Smooth muscle cell (in vitro differentiated cells): ENCODE data around the gene ZBTB45. TPM values are rescaled to one million over a fixed set of nuclear protein-coding genes. Genes with fewer than 3 reads are reported as not detected.
A peak's percentile ranks its signal among the peaks of the same experiment; 100 is the strongest.

Experiments
- DNase-seq: peaks from one replicate; lab custom pipeline; 2025; ENCODE audit not compliant: unreplicated experiment; lab: John Stamatoyannopoulos, UW
- H2AFZ ChIP-seq: fragments of 200-600 bp; sonication (generic); 2 replicates; pipeline ENCODE4 v1.6.0; 2016; ENCODE audit warnings: antibody characterized with exemption, low read depth, mild to moderate bottlenecking
- H3F3A ChIP-seq: fragments of 200-600 bp; sonication (generic); 2 replicates; pipeline ENCODE4 v1.6.0; 2017; ENCODE audit warnings: antibody characterized with exemption, low read depth
- H3K27ac ChIP-seq: fragments of 200-600 bp; sonication (generic); 2 replicates; pipeline ENCODE4 v1.5.1; 2016; ENCODE audit warnings: low read depth, mild to moderate bottlenecking
- H3K27me3 ChIP-seq: fragments of 200-600 bp; sonication (generic); 2 replicates; pipeline ENCODE4 v1.6.1; 2016; ENCODE audit warnings: low read depth, mild to moderate bottlenecking
- H3K36me3 ChIP-seq: fragments of 200-600 bp; sonication (generic); 2 replicates; pipeline ENCODE4 v1.5.1; 2016; ENCODE audit warnings: low read depth
- H3K4me1 ChIP-seq: fragments of 200-600 bp; sonication (generic); 2 replicates; pipeline ENCODE4 v1.5.1; 2016; ENCODE audit warnings: low read depth
- H3K4me2 ChIP-seq: fragments of 200-600 bp; sonication (generic); 2 replicates; pipeline ENCODE4 v1.6.0; 2016; ENCODE audit warnings: mild to moderate bottlenecking
- H3K4me3 ChIP-seq: fragments of 200-600 bp; sonication (generic); 2 replicates; pipeline ENCODE4 v1.5.1; 2016; ENCODE audit warnings: mild to moderate bottlenecking
- H3K79me2 ChIP-seq: fragments of 200-600 bp; sonication (generic); 2 replicates; pipeline ENCODE4 v1.6.0; 2016; ENCODE audit warnings: low read depth, mild to moderate bottlenecking
- H3K9ac ChIP-seq: fragments of 200-600 bp; sonication (generic); 2 replicates; pipeline ENCODE4 v1.6.0; 2016; ENCODE audit warnings: low read depth
- H3K9me3 ChIP-seq: fragments of 200-600 bp; sonication (generic); replicated peaks from 2 replicates; pipeline ENCODE4 v1.5.1; 2016; ENCODE audit warnings: low read depth
- H4K20me1 ChIP-seq: fragments of 200-600 bp; sonication (generic); 2 replicates; pipeline ENCODE4 v1.6.0; 2016; ENCODE audit warnings: low read depth
- WGBS: methylation state at CpG from one replicate; pipeline ENCODE4 v1.1.7; 2016; ENCODE audit warnings: low lambda C conversion rate; 5-methylcytosine and 5-hydroxymethylcytosine counted together
- polyA plus RNA-seq: library from polyadenylated mRNA; unstranded; fragments of >200 nt; fragmentation: Nextera tagmentation; extraction: Ambion mirVana; gene quantifications from 2 replicates; pipeline ENCODE4 v1.2.1, GENCODE V29; 2016
- total RNA-seq: library from RNA; depleted of rRNA; stranded (reverse); fragments of >200 nt; gene quantifications from 2 replicates; pipeline ENCODE4 v1.2.3, GENCODE V29; 2014
- TF ChIP-seq, protein P1 (sequence below): fragments of 200-600 bp; sonication (generic); IDR thresholded peaks from 2 replicates; pipeline ENCODE4 v1.5.1; 2017; ENCODE audit warnings: borderline replicate concordance, mild to moderate bottlenecking, antibody characterized with exemption; ENCODE audit not compliant: insufficient read depth, poor library complexity, severe bottlenecking

The ZBTB45 gene
- 5.1 and 8.7 TPM in 2 replicates for total RNA-seq
- 23.7 and 25.1 TPM in 2 replicates for polyA plus RNA-seq

DNA sequence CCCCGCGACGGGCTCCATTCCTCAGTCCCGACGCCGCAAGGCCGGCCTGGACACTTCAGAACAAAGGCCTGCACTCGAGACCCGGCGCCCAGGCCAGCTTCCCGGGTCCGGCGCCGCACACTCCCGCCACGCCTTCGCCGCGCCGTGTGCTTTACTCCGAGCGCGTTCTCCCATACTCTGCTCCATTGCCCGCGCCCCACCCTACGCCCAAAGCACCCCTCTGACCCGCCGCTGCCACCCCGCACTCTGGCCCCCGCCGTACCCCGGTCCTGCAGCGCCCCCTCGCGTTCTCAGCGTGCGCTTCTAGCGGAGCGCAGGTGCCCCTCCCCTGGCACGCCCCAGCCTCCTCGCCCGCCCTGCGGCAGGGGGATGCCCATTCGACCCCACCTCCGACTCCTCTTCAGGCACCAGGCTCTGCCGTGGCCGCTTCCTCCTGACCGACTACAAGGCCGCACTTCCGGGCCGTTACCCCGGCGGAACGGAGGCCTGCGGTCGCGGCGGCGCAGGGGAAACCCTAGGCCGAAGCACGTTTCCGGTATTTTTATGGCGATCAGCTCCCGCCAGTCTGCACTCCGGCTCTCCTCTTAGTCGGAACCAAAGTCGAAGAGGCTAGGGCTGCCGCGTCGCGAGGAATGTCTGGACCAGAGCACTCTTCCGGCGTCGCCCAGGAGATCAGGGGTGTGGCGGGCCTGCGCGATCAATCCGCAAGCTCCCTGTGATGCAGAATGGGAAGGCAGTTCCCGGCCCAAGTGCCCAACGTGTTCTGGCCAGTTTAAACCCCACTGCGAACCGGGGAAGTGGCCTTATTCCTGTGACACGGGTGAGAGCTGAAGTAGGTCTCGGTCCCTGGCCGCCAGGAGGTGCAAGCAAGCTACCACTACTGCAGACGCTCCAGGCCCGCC, at the start of gene ZBTB45:
Gene ZBTB45 (minus strand): TSS at position 456 of the 902 bp plus-strand sequence. CDS start 2,137 bp downstream, outside the sequence.
- H3K36me3 ChIP-seq = no peaks in the 10 kb centered on the region
- DNase-seq = peak; percentile 96
- H2AFZ ChIP-seq = peak within 1 kb of the TSS; percentile 64
- peak within 1 kb of the TSS; percentile 90 for H3K4me2 ChIP-seq
- peak within 1 kb of the TSS; percentile 85 for H3K9ac ChIP-seq
- no peaks in the 10 kb centered on the region for H3K27me3 ChIP-seq
- H3K79me2 ChIP-seq = peaks cover 42% of the 10 kb centered on the region
- peaks cover 4% of the 10 kb centered on the region for H4K20me1 ChIP-seq
- WGBS = under 1% methylated on average over 58 of the region's 87 CpGs
- no peaks in the 10 kb centered on the region for H3K9me3 ChIP-seq
- no peaks in the 10 kb centered on the region for H3F3A ChIP-seq
- H3K27ac ChIP-seq = peak within 1 kb of the TSS; percentile 82
- H3K4me3 ChIP-seq = peak within 1 kb of the TSS; percentile 65
- H3K4me1 ChIP-seq = peaks cover 10% of the 10 kb centered on the region
- TF ChIP-seq, protein P1, sequence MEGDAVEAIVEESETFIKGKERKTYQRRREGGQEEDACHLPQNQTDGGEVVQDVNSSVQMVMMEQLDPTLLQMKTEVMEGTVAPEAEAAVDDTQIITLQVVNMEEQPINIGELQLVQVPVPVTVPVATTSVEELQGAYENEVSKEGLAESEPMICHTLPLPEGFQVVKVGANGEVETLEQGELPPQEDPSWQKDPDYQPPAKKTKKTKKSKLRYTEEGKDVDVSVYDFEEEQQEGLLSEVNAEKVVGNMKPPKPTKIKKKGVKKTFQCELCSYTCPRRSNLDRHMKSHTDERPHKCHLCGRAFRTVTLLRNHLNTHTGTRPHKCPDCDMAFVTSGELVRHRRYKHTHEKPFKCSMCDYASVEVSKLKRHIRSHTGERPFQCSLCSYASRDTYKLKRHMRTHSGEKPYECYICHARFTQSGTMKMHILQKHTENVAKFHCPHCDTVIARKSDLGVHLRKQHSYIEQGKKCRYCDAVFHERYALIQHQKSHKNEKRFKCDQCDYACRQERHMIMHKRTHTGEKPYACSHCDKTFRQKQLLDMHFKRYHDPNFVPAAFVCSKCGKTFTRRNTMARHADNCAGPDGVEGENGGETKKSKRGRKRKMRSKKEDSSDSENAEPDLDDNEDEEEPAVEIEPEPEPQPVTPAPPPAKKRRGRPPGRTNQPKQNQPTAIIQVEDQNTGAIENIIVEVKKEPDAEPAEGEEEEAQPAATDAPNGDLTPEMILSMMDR = peak; percentile 97

- Histone ChIP-seq H2AFZ (no peak overlapping the region), H3K27ac (no peak overlapping the region), H3K9me3 (no peaks in the 10 kb centered on the region), H3K27me3 (no peaks in the 10 kb centered on the region), H3K79me2 (peaks cover 3% of the 10 kb centered on the region), H3K4me2 (no peak overlapping the region), H4K20me1 (no peaks in the 10 kb centered on the region), H3K36me3 (no peaks in the 10 kb centered on the region), H3F3A (peaks cover 10% of the 10 kb centered on the region), H3K9ac (no peak overlapping the region), H3K4me1 (peaks cover 4% of the 10 kb centered on the region), H3K4me3 (no peak overlapping the region)
- TF ChIP-seq, protein P1 = no peak
- DNase-seq = no peak
- 90% methylated on average over 4 of the region's 4 CpGs for WGBS
Observed at GRCh38 chr19:58568453-58569130, 49.0 kb upstream of the ZBTB45 start.

- no peak overlapping the region for H2AFZ ChIP-seq
- 96% methylated on average over 5 of the region's 5 CpGs for WGBS
Observed at GRCh38 chr19:58566989-58567388, 47.4 kb upstream of the ZBTB45 start.

More at GRCh38 chr19:58566989-58567388, 47.4 kb upstream of the ZBTB45 start:
- Histone ChIP-seq H4K20me1 (peaks cover 6% of the 10 kb centered on the region), H3K4me2 (no peak overlapping the region), H3K27me3 (no peaks in the 10 kb centered on the region), H3K4me1 (no peaks in the 10 kb centered on the region), H3K9me3 (no peaks in the 10 kb centered on the region), H3K79me2 (peaks cover 1% of the 10 kb centered on the region), H3F3A (peaks cover 10% of the 10 kb centered on the region), H3K9ac (no peak overlapping the region), H3K27ac (no peak overlapping the region), H3K36me3 (no peaks in the 10 kb centered on the region), H3K4me3 (no peak overlapping the region)
- no peak for DNase-seq
- TF ChIP-seq, protein P1 = no peak
